Measurements from ENCODE around the gene SGMS2. TPM values are rescaled to one million over a fixed set of nuclear protein-coding genes. Genes with fewer than 3 reads are reported as not detected.

Gene SGMS2
- total and polyA plus RNA-seq, 2 of the 13 experiments (the other 11 are each of a cell fraction or from before 2014, with no cell fraction given) = 1.2 to 1.7 TPM

DNA sequence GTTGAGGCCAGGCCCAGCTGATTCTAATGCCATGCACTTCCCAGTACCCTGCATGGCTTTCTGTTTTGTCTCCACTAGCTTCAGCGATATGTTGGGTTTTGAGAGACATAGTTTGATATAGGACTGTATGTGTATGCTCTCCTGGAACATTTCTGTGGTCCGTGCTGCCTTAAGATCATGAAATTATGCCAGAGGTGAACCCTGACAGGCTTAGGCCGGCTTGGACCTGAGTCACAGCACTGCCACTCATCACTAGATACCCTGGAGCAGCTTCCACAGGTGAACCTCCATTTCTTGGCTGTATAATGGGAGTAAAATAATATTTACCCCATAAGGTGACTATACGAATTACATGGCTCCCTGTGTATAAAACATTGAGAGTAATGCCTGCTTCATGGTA, 6.4 kb downstream of the SGMS2 start:
- POLR2A ChIA-PET = no interaction called here
- 52% methylated on average over 3 of the region's 4 CpGs for WGBS (ENCODE audit: low lambda C conversion rate)
- in situ Hi-C loops (cut with HindIII; ENCODE audit: extremely low pct_ligation_motif_present, low pct_unique_long_range_greater_than_20kb) (no loop called here), intact Hi-C loops (cut with micrococcal nuclease; ENCODE audit: unreplicated experiment) (no loop called here)
- no peaks in the 10 kb centered on the region for H3K27me3 ChIP-seq (ENCODE audit: control insufficient read depth in 1 of 2, insufficient read depth in 2 of 2, low read length in 2 of 2)
- no peak overlapping the region for H2AFZ ChIP-seq (ENCODE audit: low read length)
- no peak for ATAC-seq
- H3K9ac ChIP-seq (ENCODE audit: insufficient read depth, low read depth, low read length) = no peak overlapping the region
- H4K20me1 ChIP-seq (ENCODE audit: insufficient read depth, low read length) = no peaks in the 10 kb centered on the region
- BruUV-seq (replicated peaks) = no TSS peak
- H3K9me3 ChIP-seq (ENCODE audit: low read length) = no peaks in the 10 kb centered on the region
- H3K27ac ChIP-seq (ENCODE audit: extremely low read length, insufficient read depth, low read length) = no peak overlapping the region
- CTCF ChIA-PET (ENCODE audit: low intra/inter-chr PET ratio, low total read pairs) = no interaction called here
- no peaks in the 10 kb centered on the region for H3K36me3 ChIP-seq (replicated peaks in 1 of 2; ENCODE audit: control insufficient read depth in 1 of 2, insufficient read depth in 2 of 2, low read length in 2 of 2)
- peaks cover 15% of the 10 kb centered on the region for H3K4me1 ChIP-seq (ENCODE audit: insufficient read depth, low read length)
- no peak overlapping the region for H3K4me2 ChIP-seq (ENCODE audit: low read depth, low read length)
- H3K4me3 ChIP-seq (replicated peaks in 1 of 3; ENCODE audit: insufficient read depth in 1 of 3, low read depth in 2 of 3, low read length in 3 of 3) = no peak overlapping the region
- no peak for TF ChIP-seq KAT8 (CRISPR knock-in tag; IDR thresholded peaks at IDR 0.05)
- no peak for TF ChIP-seq RBAK (CRISPR knock-in tag; IDR thresholded peaks at IDR 0.05)
- no peak for TF ChIP-seq ZFP36 (IDR thresholded peaks at IDR 0.05; ENCODE audit: borderline replicate concordance, low read depth, low read length, partially characterized antibody)
- no peak for TF ChIP-seq ZNF232 (CRISPR knock-in tag; IDR thresholded peaks at IDR 0.05; ENCODE audit: borderline replicate concordance)
- TF ChIP-seq SNAI1 (CRISPR knock-in tag; IDR thresholded peaks at IDR 0.05; ENCODE audit: borderline replicate concordance) = no peak
- no peak for TF ChIP-seq ZNF629 (CRISPR knock-in tag; conservative IDR thresholded peaks at IDR 0.05)
- TF ChIP-seq ZBTB7A (CRISPR knock-in tag; IDR thresholded peaks at IDR 0.05) = no peak
- TF ChIP-seq NCOA2 (CRISPR knock-in tag; IDR thresholded peaks at IDR 0.05) = no peak
- TF ChIP-seq NR2C2 (CRISPR knock-in tag; IDR thresholded peaks at IDR 0.05; ENCODE audit: borderline replicate concordance) = no peak
- no peak for TF ChIP-seq SPEN (CRISPR knock-in tag; IDR thresholded peaks at IDR 0.05; ENCODE audit: low read depth)
- no peak for TF ChIP-seq ZNF484 (CRISPR knock-in tag; IDR thresholded peaks at IDR 0.05; ENCODE audit: borderline replicate concordance, low read depth)
- TF ChIP-seq ZNF329 (CRISPR knock-in tag; IDR thresholded peaks at IDR 0.05; ENCODE audit: low read depth) = no peak
- TF ChIP-seq FOXC1 (CRISPR knock-in tag; IDR thresholded peaks at IDR 0.05; ENCODE audit: borderline replicate concordance) = no peak
- no peak for TF ChIP-seq GTF2F1 (IDR thresholded peaks at IDR 0.05; ENCODE audit: low read length)
- FAIRE-seq = no peak
- no peak for DNase-seq (ENCODE audit: low spot score)
- no peaks in the 10 kb centered on the region for H3K79me2 ChIP-seq (ENCODE audit: insufficient read depth, low read length)
